Vagina (tissue), 2 donors: ENCODE results near the gene ELF1. TPM values are rescaled to one million over a fixed set of nuclear protein-coding genes. Genes with fewer than 3 reads are reported as not detected.

Experiments
- DNase-seq, 2 donors: peaks; one replicate each; pipeline ENCODE4 v3.0.0-alpha.2; 2017; ENCODE audit errors: extremely low spot score in 2 of 2
- H3K27ac ChIP-seq: fragments of 200-600 bp; sonication (generic); one replicate; pipeline ENCODE4 v1.5.1; 2019
- H3K27me3 ChIP-seq: fragments of 200-600 bp; sonication (generic); one replicate; pipeline ENCODE4 v1.5.1; 2019
- H3K36me3 ChIP-seq, 2 donors: fragments of 200-600 bp; sonication (generic); one replicate each; pipeline ENCODE4 v1.5.1; 2017 to 2019
- H3K4me1 ChIP-seq: fragments of 200-600 bp; sonication (generic); one replicate; pipeline ENCODE4 v1.5.1; 2019
- H3K4me3 ChIP-seq, 2 donors: fragments of 200-600 bp; sonication (generic); 1 replicate in 1 of 2; 2 replicates in 1 of 2; pipeline ENCODE4 v1.5.1; 2016 to 2019
- H3K9me3 ChIP-seq: fragments of 200-600 bp; sonication (generic); one replicate; pipeline ENCODE4 v1.5.1; 2019
- CTCF ChIP-seq, 3 experiments: fragments of 450-650 bp in 2 of 3; fragments of 200-600 bp in 1 of 3; sonication (generic) in 1 of 3; IDR thresholded peaks; one replicate each; pipeline ENCODE4 v1.5.1; 2017 to 2019; ENCODE audit warnings: antibody characterized with exemption in 3 of 3, mild to moderate bottlenecking in 2 of 3, moderate library complexity in 2 of 3
- POLR2A ChIP-seq, 2 donors: fragments of 450-650 bp; IDR thresholded peaks; one replicate each; pipeline ENCODE4 v1.6.1; 2017; ENCODE audit warnings: antibody characterized with exemption in 2 of 2, mild to moderate bottlenecking in 2 of 2, moderate library complexity in 2 of 2
- POLR2AphosphoS5 ChIP-seq, 2 donors: sonication (generic); formaldehyde crosslinking; IDR thresholded peaks; one replicate each; pipeline ENCODE4 v1.9.0; 2017; ENCODE audit warnings: antibody characterized with exemption in 2 of 2, mild to moderate bottlenecking in 2 of 2, low read depth in 1 of 2; ENCODE audit not compliant: insufficient read depth in 1 of 2
- intact Hi-C: fragments of 100-400 bp; cut with DNase I; formaldehyde crosslinking; loops from one replicate; pipeline ENCODE4 v1.15.1; 2023
- total RNA-seq: library from RNA; depleted of rRNA; stranded (reverse); fragments of >200 nt; gene quantifications from one replicate; pipeline ENCODE4 v1.2.3, GENCODE V29; 2016

Gene ELF1
- total RNA-seq, 1 donor from 2014 or later: 101 TPM

DNA sequence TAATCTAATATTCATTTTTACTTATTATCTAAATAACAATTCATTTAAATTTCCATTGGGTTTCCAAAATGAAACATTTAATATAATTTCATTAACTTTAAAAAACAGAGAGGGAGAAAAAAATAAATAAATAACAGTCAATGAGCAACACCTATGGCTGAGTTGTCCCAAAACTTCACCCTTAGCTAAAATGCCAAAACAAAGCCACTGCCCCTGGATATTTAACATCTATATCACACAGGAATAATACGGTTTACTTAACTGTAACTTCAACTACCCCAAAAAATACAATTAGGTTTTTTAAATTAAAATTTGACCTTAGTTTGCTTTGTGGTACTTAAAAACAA, 541 bp downstream of the ELF1 start:
- no peaks in the 10 kb centered on the region for H3K36me3 ChIP-seq
- intact Hi-C loops: no loop called here
- H3K27ac ChIP-seq: peak overlapping the region; percentile 81
- H3K4me1 ChIP-seq: peaks cover 46% of the 10 kb centered on the region
- no peaks in the 10 kb centered on the region for H3K9me3 ChIP-seq
- H3K27me3 ChIP-seq: no peaks in the 10 kb centered on the region
- peak overlapping the region in 1 of 2 donors; percentile 37 for H3K4me3 ChIP-seq
- no peak for DNase-seq
- TF ChIP-seq POLR2AphosphoS5 (IDR thresholded peaks at IDR 0.05; ENCODE audit: insufficient read depth in 1 of 2, low read depth in 1 of 2) (no peak), CTCF (IDR thresholded peaks at IDR 0.05) (no peak), POLR2A (IDR thresholded peaks at IDR 0.05) (no peak)

DNA sequence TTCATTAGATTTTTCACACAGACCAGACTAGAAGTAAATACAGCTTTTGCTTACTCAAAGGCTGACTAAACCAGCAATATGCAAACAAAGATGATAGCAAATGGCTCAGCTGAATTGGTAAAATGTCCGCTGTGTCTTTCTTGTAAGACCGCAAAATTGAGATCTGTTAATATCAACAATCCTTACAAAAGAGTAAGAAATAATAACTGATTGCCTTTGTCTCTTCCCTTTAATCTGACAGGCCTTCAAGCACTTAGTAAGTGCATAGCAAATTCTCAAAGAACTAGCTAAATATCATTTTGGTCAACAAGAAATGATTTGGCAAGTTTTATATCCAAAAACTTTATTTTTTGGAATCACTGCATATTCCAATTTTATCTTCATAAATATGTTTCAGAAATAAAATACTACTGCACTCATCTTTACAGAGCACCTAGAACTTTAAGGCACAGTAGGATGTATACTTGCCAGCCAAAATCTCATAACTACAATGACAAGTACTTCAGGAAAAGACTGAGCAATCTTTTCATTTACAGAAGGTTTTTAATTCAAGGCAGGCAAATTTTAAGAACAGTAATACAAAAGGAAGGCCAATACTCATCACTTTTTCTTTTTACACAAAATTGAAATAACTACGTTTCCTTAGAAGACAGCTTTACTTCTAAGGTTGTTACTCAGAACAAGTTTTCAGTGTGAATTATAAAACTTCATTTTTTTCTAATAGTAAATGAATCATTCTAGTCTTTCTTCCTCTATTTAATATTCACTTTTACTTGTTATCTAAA, 1.1 kb downstream of the ELF1 start:
- no peak for TF ChIP-seq CTCF (IDR thresholded peaks at IDR 0.05)
- TF ChIP-seq POLR2AphosphoS5 (IDR thresholded peaks at IDR 0.05; ENCODE audit: insufficient read depth in 1 of 2, low read depth in 1 of 2): no peak
- no peak for TF ChIP-seq POLR2A (IDR thresholded peaks at IDR 0.05)
- H3K4me3 ChIP-seq: peak overlapping the region; percentile 7 to 37
- intact Hi-C loops: no loop called here
- no peaks in the 10 kb centered on the region for H3K27me3 ChIP-seq
- H3K27ac ChIP-seq: peak overlapping the region; percentile 81
- H3K9me3 ChIP-seq: no peaks in the 10 kb centered on the region
- peaks cover 42% of the 10 kb centered on the region for H3K4me1 ChIP-seq
- no peak for DNase-seq
- no peaks in the 10 kb centered on the region for H3K36me3 ChIP-seq

DNA sequence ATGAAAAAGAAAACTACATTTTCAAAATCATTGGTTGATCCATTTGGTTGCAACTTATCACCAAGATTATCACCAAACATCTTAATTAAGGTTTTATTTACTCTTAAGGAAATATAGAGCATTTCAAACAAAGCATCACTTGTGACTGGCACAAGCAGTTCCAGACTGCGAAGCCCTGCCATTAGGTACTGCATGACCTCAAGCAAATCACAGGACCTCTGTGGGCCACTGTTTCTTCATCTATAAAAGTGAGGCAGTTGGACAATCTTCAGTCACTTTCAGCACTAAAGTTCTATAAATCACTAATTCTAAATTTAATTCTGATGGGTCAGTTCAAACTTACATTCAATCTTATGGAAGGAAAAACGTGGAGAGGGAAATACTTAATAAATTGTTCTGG, 2.0 kb downstream of the ELF1 start:
- Histone ChIP-seq H3K9me3 (no peaks in the 10 kb centered on the region), H3K27ac (peak overlapping the region; percentile 81), H3K4me3 (peak overlapping the region; percentile 7 to 37), H3K27me3 (no peaks in the 10 kb centered on the region), H3K36me3 (no peaks in the 10 kb centered on the region), H3K4me1 (peaks cover 42% of the 10 kb centered on the region)
- TF ChIP-seq CTCF (IDR thresholded peaks at IDR 0.05): no peak
- peak in 1 of 2 donors; percentile 17 for TF ChIP-seq POLR2AphosphoS5 (IDR thresholded peaks at IDR 0.05; ENCODE audit: insufficient read depth in 1 of 2, low read depth in 1 of 2)
- no peak for TF ChIP-seq POLR2A (IDR thresholded peaks at IDR 0.05)
- DNase-seq: no peak
- intact Hi-C loops: no loop called here

GRCh38 chr13:41015920-41016319, 3.2 kb downstream of the ELF1 start:
- H3K4me1 ChIP-seq: peaks cover 50% of the 10 kb centered on the region
- no peak for DNase-seq
- no peaks in the 10 kb centered on the region for H3K36me3 ChIP-seq
- no peak overlapping the region for H3K4me3 ChIP-seq
- H3K9me3 ChIP-seq: no peaks in the 10 kb centered on the region
- H3K27me3 ChIP-seq: no peaks in the 10 kb centered on the region
- peak overlapping the region; percentile 16 for H3K27ac ChIP-seq
- no peak for TF ChIP-seq POLR2A (IDR thresholded peaks at IDR 0.05)
- no peak for TF ChIP-seq CTCF (IDR thresholded peaks at IDR 0.05)
- no peak for TF ChIP-seq POLR2AphosphoS5 (IDR thresholded peaks at IDR 0.05; ENCODE audit: insufficient read depth in 1 of 2, low read depth in 1 of 2)
- intact Hi-C loops: no loop called here

- Histone ChIP-seq H3K27me3 (no peaks in the 10 kb centered on the region), H3K4me3 (no peak overlapping the region), H3K4me1 (peaks cover 40% of the 10 kb centered on the region), H3K36me3 (no peaks in the 10 kb centered on the region), H3K27ac (no peak overlapping the region), H3K9me3 (no peaks in the 10 kb centered on the region)
- intact Hi-C loops: no loop called here
- no peak for DNase-seq
- no peak for TF ChIP-seq POLR2A (IDR thresholded peaks at IDR 0.05)
- no peak for TF ChIP-seq CTCF (IDR thresholded peaks at IDR 0.05)
- no peak for TF ChIP-seq POLR2AphosphoS5 (IDR thresholded peaks at IDR 0.05; ENCODE audit: insufficient read depth in 1 of 2, low read depth in 1 of 2)
Observed at GRCh38 chr13:41013835-41014234, 5.3 kb downstream of the ELF1 start.
